K562 (cell line): Measurements from ENCODE around the gene MUC5B. TPM values are rescaled to one million over a fixed set of nuclear protein-coding genes. Genes with fewer than 3 reads are reported as not detected.
A peak's percentile ranks its signal among the peaks of the same experiment; 100 is the strongest.

Experiments
- ATAC-seq: fragments of 200-7000 bp; cut with Tn5 transposase; 3 replicates; pipeline ENCODE4 v1.9.1; 2020; ENCODE audit warnings: moderate library complexity
- BruUV-seq: library from RNA; stranded (reverse); fragments of 400-500 nt; replicated peaks from 2 replicates; lab custom pipeline; 2021; lab: Mats Ljungman, UMichigan
- CTCF ChIA-PET: fragments of 300-600 bp; formaldehyde crosslinking; extraction: SDS; loops from one replicate; lab custom pipeline; 2021; ENCODE audit warnings: low intra/inter-chr PET ratio; lab: Yijun Ruan, JAX
- POLR2A ChIA-PET: fragments of 300-600, 350-650 bp; sonication (Branson Sonifier 250); formaldehyde crosslinking; extraction: SDS; loops from one replicate; lab custom pipeline; 2021; ENCODE audit warnings: antibody characterized with exemption, inconsistent platforms; lab: Yijun Ruan, JAX
- DNase-seq, 4 experiments: peaks; one replicate each; pipeline versions ENCODE4 v3.0.0 to v3.0.0-alpha.2; 2011 to 2018; ENCODE audit warnings: low spot score in 3 of 4, mixed read lengths in 3 of 4; ENCODE audit errors: extremely low read depth in 1 of 4
- FAIRE-seq: peaks from 2 replicates; lab custom pipeline; 2011; peaks lifted over from hg19 to GRCh38; lab: Jason Lieb, UNC
- H2AFZ ChIP-seq: 2 replicates; pipeline ENCODE4 v1.6.0; 2011; ENCODE audit warnings: low read depth, low read length, control low read depth, inconsistent platforms
- H3K27ac ChIP-seq: fragments of 200-600 bp; 3 replicates; pipeline ENCODE4 v1.8.0; 2011; ENCODE audit warnings: low read depth, mild to moderate bottlenecking, control low read depth, inconsistent platforms, low read length, moderate library complexity, mixed read lengths; ENCODE audit errors: extremely low read depth
- H3K27me3 ChIP-seq, 2 experiments: fragments of 300-600 bp in 1 of 2; 2 replicates in 1 of 2; 3 replicates in 1 of 2; pipeline versions ENCODE4 v1.6.0 to v1.8.0; 2011; ENCODE audit warnings: inconsistent platforms in 2 of 2, low read length in 2 of 2, mild to moderate bottlenecking in 1 of 2, mixed read lengths in 1 of 2, moderate library complexity in 1 of 2; ENCODE audit not compliant: control insufficient read depth in 2 of 2, insufficient read depth in 2 of 2
- H3K36me3 ChIP-seq: fragments of 300-600 bp; 3 replicates; pipeline ENCODE4 v1.8.0; 2011; ENCODE audit warnings: mild to moderate bottlenecking, low read length, inconsistent platforms; ENCODE audit not compliant: control insufficient read depth, insufficient read depth
- H3K4me1 ChIP-seq, 2 experiments: fragments of 200-600 bp in 1 of 2; replicated peaks in 1 of 2; 2 replicates in 1 of 2; 3 replicates in 1 of 2; pipeline versions ENCODE4 v1.5.1 to v1.8.0; 2011; ENCODE audit warnings: inconsistent platforms in 2 of 2, low read length in 2 of 2, mild to moderate bottlenecking in 1 of 2, mixed read lengths in 1 of 2, moderate library complexity in 1 of 2; ENCODE audit not compliant: control insufficient read depth in 2 of 2, insufficient read depth in 2 of 2
- H3K4me2 ChIP-seq: 2 replicates; pipeline ENCODE4 v1.6.1; 2011; ENCODE audit warnings: low read length, control low read depth, inconsistent platforms, mixed read lengths; ENCODE audit not compliant: insufficient read depth
- H3K4me3 ChIP-seq: fragments of 200-600 bp; sonication (generic), shearing (Covaris generic); 2 replicates; pipeline ENCODE4 v1.5.1; 2016; ENCODE audit warnings: control low read depth, inconsistent platforms
- H3K79me2 ChIP-seq: fragments of 200-600 bp; 3 replicates; pipeline ENCODE4 v1.8.0; 2011; ENCODE audit warnings: low read length, inconsistent platforms; ENCODE audit not compliant: control insufficient read depth, insufficient read depth
- H3K9ac ChIP-seq, 2 experiments: 2 replicates each; pipeline versions ENCODE4 v1.6.0 to v1.6.1; 2011; ENCODE audit warnings: low read depth in 2 of 2, low read length in 2 of 2, control low read depth in 1 of 2, inconsistent platforms in 1 of 2, mild to moderate bottlenecking in 1 of 2, mixed read lengths in 1 of 2; ENCODE audit not compliant: insufficient read depth in 1 of 2
- H3K9me1 ChIP-seq: one replicate; pipeline ENCODE4 v1.6.0; 2011; ENCODE audit warnings: inconsistent platforms, mild to moderate bottlenecking, low read length, moderate library complexity; ENCODE audit not compliant: control insufficient read depth, insufficient read depth
- H3K9me3 ChIP-seq: replicated peaks from 2 replicates; pipeline ENCODE4 v1.5.1; 2011; ENCODE audit warnings: low read depth, low read length, inconsistent platforms; ENCODE audit not compliant: control insufficient read depth, insufficient read depth
- H4K20me1 ChIP-seq: replicated peaks from 2 replicates; pipeline ENCODE4 v1.6.1; 2011; ENCODE audit warnings: low read length, inconsistent platforms, mixed read lengths; ENCODE audit not compliant: control insufficient read depth, insufficient read depth
- BACH1 ChIP-seq: fragments of 200-800 bp; sonication (Bioruptor generic); IDR thresholded peaks from 2 replicates; pipeline ENCODE4 v1.6.1; 2016; ENCODE audit warnings: missing genetic modification characterization, missing compliant biosample characterization
- BCOR ChIP-seq: fragments of 450-650 bp; IDR thresholded peaks from 2 replicates; pipeline ENCODE4 v1.6.1; 2016
- CCAR2 ChIP-seq: fragments of 200-400 bp; formaldehyde crosslinking; IDR thresholded peaks from 2 replicates; pipeline ENCODE4 v1.6.1; 2017; ENCODE audit warnings: mild to moderate bottlenecking, low read depth, low read length
- CSDE1 ChIP-seq, 2 experiments: fragments of 450-650 bp; IDR thresholded peaks; 2 replicates each; pipeline ENCODE4 v1.6.1; 2016; ENCODE audit warnings: mild to moderate bottlenecking in 1 of 2
- ELF4 ChIP-seq: fragments of 450-650 bp; formaldehyde crosslinking; IDR thresholded peaks from 2 replicates; pipeline ENCODE4 v1.4.0; 2022; ENCODE audit warnings: missing genetic modification characterization
- ERF ChIP-seq: fragments of 450-650 bp; formaldehyde crosslinking; IDR thresholded peaks from 2 replicates; pipeline ENCODE4 v1.4.0; 2020; ENCODE audit warnings: mild to moderate bottlenecking, mixed read lengths
- FOSL1 ChIP-seq: fragments of 200-800 bp; sonication (Bioruptor generic); conservative IDR thresholded peaks from 2 replicates; pipeline ENCODE4 v1.6.1; 2016; ENCODE audit warnings: missing genetic modification characterization, missing compliant biosample characterization
- KDM1A ChIP-seq, 2 experiments: fragments of 450-650 bp; IDR thresholded peaks; 2 replicates each; pipeline ENCODE4 v1.6.1; 2016; ENCODE audit warnings: mild to moderate bottlenecking in 2 of 2
- MIER1 ChIP-seq: fragments of 450-650 bp; IDR thresholded peaks from 2 replicates; pipeline ENCODE4 v1.6.1; 2016; ENCODE audit warnings: antibody characterized with exemption, mild to moderate bottlenecking, low read depth
- NFE2 ChIP-seq: IDR thresholded peaks from 2 replicates; pipeline ENCODE4 v1.6.1; 2014; ENCODE audit warnings: antibody characterized with exemption, low read depth
- NFRKB ChIP-seq: fragments of 450-650 bp; IDR thresholded peaks from 2 replicates; pipeline ENCODE4 v1.6.1; 2016; ENCODE audit warnings: low read depth
- PCBP1 ChIP-seq: fragments of 200-400 bp; formaldehyde crosslinking; IDR thresholded peaks from 2 replicates; pipeline ENCODE4 v1.6.1; 2018; ENCODE audit warnings: mild to moderate bottlenecking, low read depth, low read length; ENCODE audit not compliant: poor library complexity, severe bottlenecking
- RBM25 ChIP-seq: fragments of 200-400 bp; formaldehyde crosslinking; IDR thresholded peaks from 2 replicates; pipeline ENCODE4 v1.6.1; 2018; ENCODE audit warnings: low read length, low read depth, moderate library complexity; ENCODE audit not compliant: severe bottlenecking
- SMARCC2 ChIP-seq: fragments of 450-650 bp; IDR thresholded peaks from 2 replicates; pipeline ENCODE4 v1.6.1; 2017; ENCODE audit warnings: antibody characterized with exemption, moderate library complexity, mild to moderate bottlenecking, low read depth
- SP1 ChIP-seq: sonication (generic); formaldehyde crosslinking; IDR thresholded peaks from 2 replicates; pipeline ENCODE4 v1.8.1; 2022; ENCODE audit warnings: mild to moderate bottlenecking, missing genetic modification reagents
- TSC22D4 ChIP-seq: fragments of 450-650 bp; IDR thresholded peaks from 2 replicates; pipeline ENCODE4 v1.6.1; 2016; ENCODE audit warnings: missing genetic modification characterization, missing biosample characterization, control low read depth
- ZKSCAN8 ChIP-seq: fragments of 200-800 bp; sonication (Bioruptor generic); IDR thresholded peaks from 2 replicates; pipeline ENCODE4 v1.6.1; 2016; ENCODE audit warnings: missing genetic modification characterization, missing compliant biosample characterization
- ZNF124 ChIP-seq: sonication (generic); formaldehyde crosslinking; IDR thresholded peaks from 2 replicates; pipeline ENCODE4 v1.8.1; 2022; ENCODE audit warnings: missing genetic modification reagents
- ZNF354B ChIP-seq: fragments of 250-450 bp; sonication (Bioruptor Pico); IDR thresholded peaks from 2 replicates; pipeline ENCODE4 v1.4.0; 2020
- ZNF431 ChIP-seq: sonication (generic); formaldehyde crosslinking; IDR thresholded peaks from 2 replicates; pipeline ENCODE4 v1.8.0; 2022; ENCODE audit warnings: mild to moderate bottlenecking, missing genetic modification reagents
- ZNF57 ChIP-seq: fragments of 450-650 bp; formaldehyde crosslinking; IDR thresholded peaks from 2 replicates; pipeline ENCODE4 v1.4.0; 2020; ENCODE audit warnings: mild to moderate bottlenecking, moderate library complexity
- ZNF584 ChIP-seq: fragments of 200-800 bp; sonication (Bioruptor generic); IDR thresholded peaks from 2 replicates; pipeline ENCODE4 v1.6.1; 2016; ENCODE audit warnings: low read depth, mild to moderate bottlenecking, missing genetic modification characterization, missing compliant biosample characterization
- ZNF75A ChIP-seq: fragments of 450-650 bp; formaldehyde crosslinking; IDR thresholded peaks from 2 replicates; pipeline ENCODE4 v1.4.0; 2020; ENCODE audit warnings: mild to moderate bottlenecking
- WGBS: fragments of 100-300 bp; shearing (Covaris generic); methylation state at CpG from one replicate; pipeline ENCODE4 v1.1.6; 2016; ENCODE audit warnings: low coverage, mixed read lengths; ENCODE audit not compliant: insufficient coverage; ENCODE audit errors: missing lambda C conversion rate; 5-methylcytosine and 5-hydroxymethylcytosine counted together
- in situ Hi-C: fragments of 300-500 bp; cut with MboI; formaldehyde crosslinking; loops from 4 replicates; pipeline ENCODE4 v1.15.0; 2018; ENCODE audit warnings: inconsistent platforms, mixed read lengths
- intact Hi-C: fragments of 100-400 bp; cut with micrococcal nuclease; formaldehyde crosslinking; loops from 2 replicates; pipeline ENCODE4 v1.14.2; 2022
- polyA plus RNA-seq, 8 experiments: library from polyadenylated mRNA; depleted of rRNA in 4 of 8; stranded (reverse) in 5 of 8; unstranded in 3 of 8; fragments of >200 nt; fragmentation: Nextera tagmentation in 2 of 8; fragmentation: Illumina TruSeq in 1 of 8; extraction: Ambion mirVana in 2 of 8; extraction: Trizol in 1 of 8; gene quantifications; 2 replicates each; pipeline versions ENCODE4 v1.2.1 to v1.2.3, GENCODE V29; 2011 to 2014; ENCODE audit warnings: inconsistent platforms in 1 of 8, missing spikeins in 1 of 8
- total RNA-seq, 7 experiments: library from RNA; depleted of rRNA in 6 of 7; stranded (reverse); fragments of >200 nt in 6 of 7; fragmentation: Illumina TruSeq in 2 of 7; extraction: Trizol in 2 of 7; gene quantifications; 2 replicates each; pipeline versions ENCODE4 v1.2.1 to v1.2.3, GENCODE V29; 2011 to 2021; ENCODE audit warnings: low replicate concordance in 1 of 7
- TF ChIP-seq, protein P1 (sequence below): fragments of 250-450 bp; sonication (Bioruptor Pico); IDR thresholded peaks from 2 replicates; pipeline ENCODE4 v1.8.0; 2022; ENCODE audit warnings: moderate library complexity, mild to moderate bottlenecking, inconsistent platforms

MUC5B gene
- total and polyA plus RNA-seq, 9 of the 15 experiments (the other 6 are each of a cell fraction or from before 2014, with no cell fraction given) = 0.04 to 0.95 TPM; not detected in 7

DNA sequence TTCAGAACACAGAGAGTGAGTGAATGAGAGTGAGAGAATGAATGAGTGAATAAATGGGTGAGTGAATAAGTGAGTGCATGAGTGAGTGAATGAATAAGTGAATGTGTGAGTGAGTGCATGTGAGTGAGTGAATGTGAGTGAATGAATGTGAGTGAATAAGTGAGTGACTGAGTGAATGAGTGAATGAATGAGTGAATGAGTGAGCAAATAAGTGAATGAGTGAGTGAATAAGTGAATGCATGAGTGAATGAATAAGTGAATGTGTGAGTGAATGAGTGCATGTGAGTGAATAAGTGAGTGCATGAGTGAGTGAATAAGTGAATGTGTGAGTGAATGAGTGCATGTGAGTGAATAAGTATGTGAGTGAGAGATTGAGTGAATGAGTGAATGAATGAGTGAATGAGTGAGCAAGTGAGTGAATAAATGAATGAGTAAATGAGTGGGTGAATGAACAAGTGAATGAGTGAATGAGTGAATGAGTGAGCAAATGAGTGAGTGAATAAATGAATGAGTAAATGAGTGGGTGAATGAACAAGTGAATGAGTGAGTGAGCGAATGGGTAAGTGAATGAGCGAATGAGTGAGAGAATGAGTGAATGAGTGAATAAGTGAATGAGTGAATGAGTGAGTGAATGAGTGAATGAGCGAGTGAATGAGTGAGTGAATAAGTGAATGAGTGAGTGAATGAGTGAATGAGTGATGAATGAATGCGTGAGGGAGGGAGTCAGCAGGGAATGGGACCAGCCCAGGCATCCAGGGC lies 21.3 kb upstream of the MUC5B start:
- FAIRE-seq (no peak), ATAC-seq (no peak), DNase-seq (no peak)
- Histone ChIP-seq H3K9me1 (no peaks in the 10 kb centered on the region), H3K36me3 (no peaks in the 10 kb centered on the region), H3K27ac (no peak overlapping the region), H3K9me3 (no peaks in the 10 kb centered on the region), H3K9ac (no peak overlapping the region), H3K4me2 (no peak overlapping the region), H3K79me2 (no peaks in the 10 kb centered on the region), H2AFZ (no peak overlapping the region), H3K27me3 (peaks cover 12 to 75% of the 10 kb centered on the region in 2 experiments; a peak in 4 of 5 replicates), H3K4me1 (peaks cover 0 to 68% of the 10 kb centered on the region in 2 experiments; a peak in 2 of 5 replicates), H4K20me1 (peaks cover 17% of the 10 kb centered on the region; the same call in 1 of the 2 replicates), H3K4me3 (no peak overlapping the region)
- intact Hi-C loops (loop anchor here (5.0 kb wide), 1 partner anchor 371 kb away; the partner anchor contains the start of gene DUSP8), in situ Hi-C loops (no loop called here)
- BruUV-seq = no TSS peak
- CTCF ChIA-PET = interaction anchor here (0.6 kb wide), 2 partner anchors 197 to 370 kb away, joined by 3 to 4 read pairs; partner anchors contain the start of gene DUSP8
- 11% methylated on average over 4 of the region's 4 CpGs for WGBS
- POLR2A ChIA-PET = no interaction called here
- no peak for TF ChIP-seq FOSL1 (tag)
- 0 out of 2 replicates have a peak, but pooled peaks have one; percentile 29 for TF ChIP-seq SP1 (CRISPR knock-in tag)
- peak; percentile 68 for TF ChIP-seq BCOR
- no peak for TF ChIP-seq ZNF75A (CRISPR knock-in tag)
- no peak for TF ChIP-seq CCAR2
- no peak for TF ChIP-seq SMARCC2
- TF ChIP-seq ZNF57 (CRISPR knock-in tag) = no peak
- TF ChIP-seq ERF = no peak
- TF ChIP-seq RBM25 = no peak
- TF ChIP-seq ELF4 (CRISPR knock-in tag) = 0 out of 2 replicates have a peak, but pooled peaks have one; percentile 10
- peak in 1 of 2 experiments; percentile 22; a peak in 1 of 4 replicates for TF ChIP-seq KDM1A (IDR thresholded peaks at IDR 0.05)
- no peak for TF ChIP-seq ZNF431 (CRISPR knock-in tag)
- TF ChIP-seq PCBP1 = no peak
- TF ChIP-seq NFRKB = 0 out of 2 replicates have a peak, but pooled peaks have one; percentile 65
- TF ChIP-seq BACH1 (tag) = no peak
- TF ChIP-seq, protein P1, sequence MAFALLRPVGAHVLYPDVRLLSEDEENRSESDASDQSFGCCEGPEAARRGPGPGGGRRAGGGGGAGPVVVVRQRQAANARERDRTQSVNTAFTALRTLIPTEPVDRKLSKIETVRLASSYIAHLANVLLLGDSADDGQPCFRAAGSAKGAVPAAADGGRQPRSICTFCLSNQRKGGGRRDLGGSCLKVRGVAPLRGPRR (CRISPR knock-in tag) = no peak
- TF ChIP-seq TSC22D4 (tag) = peak; percentile 98
- no peak for TF ChIP-seq ZNF124 (CRISPR knock-in tag)
- TF ChIP-seq ZNF584 (CRISPR knock-in tag) = no peak
- no peak for TF ChIP-seq NFE2
- no peak for TF ChIP-seq ZNF354B (CRISPR knock-in tag)
- TF ChIP-seq MIER1 = no peak
- TF ChIP-seq ZKSCAN8 (CRISPR knock-in tag) = no peak
- no peak for TF ChIP-seq CSDE1 (IDR thresholded peaks at IDR 0.05)
